Neural progenitor cell (in vitro differentiated cells): ENCODE results near the gene MATN1. TPM values are rescaled to one million over a fixed set of nuclear protein-coding genes. Genes with fewer than 3 reads are reported as not detected.
"Not testable (repeated sequence)": the region's sequence is repeated elsewhere in the genome, so short reads cannot be mapped to it uniquely, and the experiment has no call there.

Experiments
- DNase-seq: peaks from one replicate; pipeline ENCODE4 v3.0.0-alpha.2; 2016; ENCODE audit warnings: low spot score
- H2AFZ ChIP-seq: fragments of 200-600 bp; sonication (generic); replicated peaks from 2 replicates; pipeline ENCODE4 v1.6.1; 2016; ENCODE audit warnings: antibody characterized with exemption
- H3F3A ChIP-seq: fragments of 200-600 bp; sonication (generic); 2 replicates; pipeline ENCODE4 v1.6.1; 2016; ENCODE audit warnings: antibody characterized with exemption, low read depth
- H3K27ac ChIP-seq: fragments of 200-600 bp; sonication (generic); 2 replicates; pipeline ENCODE4 v1.5.1; 2016; ENCODE audit warnings: mild to moderate bottlenecking
- H3K27me3 ChIP-seq: fragments of 200-600 bp; sonication (generic); 2 replicates; pipeline ENCODE4 v1.6.1; 2016; ENCODE audit warnings: mild to moderate bottlenecking, moderate library complexity
- H3K36me3 ChIP-seq: fragments of 200-600 bp; sonication (generic); 2 replicates; pipeline ENCODE4 v1.5.1; 2016
- H3K4me1 ChIP-seq: fragments of 200-600 bp; sonication (generic); 2 replicates; pipeline ENCODE4 v1.6.1; 2016; ENCODE audit warnings: mixed run types
- H3K4me2 ChIP-seq: fragments of 200-600 bp; sonication (generic); 2 replicates; pipeline ENCODE4 v1.6.1; 2016
- H3K4me3 ChIP-seq: fragments of 200-600 bp; sonication (generic); 2 replicates; pipeline ENCODE4 v1.5.1; 2016
- H3K79me2 ChIP-seq: fragments of 200-600 bp; sonication (generic); 2 replicates; pipeline ENCODE4 v1.6.1; 2016; ENCODE audit warnings: low read depth
- H3K9ac ChIP-seq: fragments of 200-600 bp; sonication (generic); 2 replicates; pipeline ENCODE4 v1.6.1; 2016
- H3K9me3 ChIP-seq: fragments of 200-600 bp; sonication (generic); 2 replicates; pipeline ENCODE4 v1.5.1; 2016; ENCODE audit warnings: low read depth
- H4K20me1 ChIP-seq: fragments of 200-600 bp; sonication (generic); 2 replicates; pipeline ENCODE4 v1.6.1; 2016; ENCODE audit warnings: low read depth
- H3K27ac Mint-ChIP-seq: 3 replicates; pipeline ENCODE4 v1.8.0; 2021; ENCODE audit warnings: mixed read lengths
- H3K27me3 Mint-ChIP-seq: 2 replicates; pipeline ENCODE4 v1.8.0; 2022; ENCODE audit warnings: low read depth, mild to moderate bottlenecking, inconsistent platforms, moderate library complexity, mixed read lengths; ENCODE audit not compliant: insufficient read depth
- H3K36me3 Mint-ChIP-seq: 3 replicates; pipeline ENCODE4 v1.8.0; 2021; ENCODE audit warnings: mixed read lengths
- H3K4me1 Mint-ChIP-seq: 3 replicates; pipeline ENCODE4 v1.8.0; 2021; ENCODE audit warnings: mixed read lengths
- H3K4me3 Mint-ChIP-seq: 3 replicates; pipeline ENCODE4 v1.8.0; 2021; ENCODE audit warnings: mild to moderate bottlenecking, moderate library complexity, mixed read lengths
- H3K9me3 Mint-ChIP-seq: 3 replicates; pipeline ENCODE4 v1.8.0; 2020; ENCODE audit warnings: mixed read lengths
- CTCF ChIP-seq: fragments of 200-600 bp; sonication (generic); IDR thresholded peaks from 2 replicates; pipeline ENCODE4 v1.5.1; 2017; ENCODE audit warnings: antibody characterized with exemption, mild to moderate bottlenecking
- EZH2 ChIP-seq: fragments of 200-600 bp; sonication (generic); IDR thresholded peaks from 2 replicates; pipeline ENCODE4 v1.6.1; 2017; ENCODE audit warnings: antibody characterized with exemption, mild to moderate bottlenecking, moderate library complexity
- EZH2phosphoT487 ChIP-seq: fragments of 200-600 bp; sonication (generic); IDR thresholded peaks from 2 replicates; pipeline ENCODE4 v1.6.1; 2017; ENCODE audit warnings: antibody characterized with exemption
- total RNA-seq: library from RNA; depleted of rRNA; stranded (reverse); fragments of >200 nt; gene quantifications from 2 replicates; pipeline ENCODE4 v1.2.3, GENCODE V29; 2015; ENCODE audit warnings: low replicate concordance

Gene MATN1
- total RNA-seq, 1 donor from 2014 or later, result not detected

GRCh38 chr1:30688920-30689794 lies 34.2 kb downstream of the MATN1 start:
- Histone ChIP-seq H3K9me3 (no peaks in the 10 kb centered on the region), H4K20me1 (no peaks in the 10 kb centered on the region), H3K27ac (peak overlapping the region; percentile 26), H3K36me3 (no peaks in the 10 kb centered on the region), H3K79me2 (no peaks in the 10 kb centered on the region), H3F3A (peaks cover 30% of the 10 kb centered on the region), H2AFZ (no peak overlapping the region), H3K9ac (no peak overlapping the region), H3K27me3 (peaks cover 7% of the 10 kb centered on the region), H3K4me2 (peak overlapping the region; percentile 51), H3K4me1 (peaks cover 51% of the 10 kb centered on the region), H3K4me3 (no peak overlapping the region)
- peak; percentile 44 for DNase-seq
- no peak overlapping the region for H3K27ac Mint-ChIP-seq
- no peak for TF ChIP-seq CTCF
- TF ChIP-seq EZH2phosphoT487, result no peak
- TF ChIP-seq EZH2, result no peak
- H3K27me3 Mint-ChIP-seq, result peaks cover 24% of the 10 kb centered on the region
- no peak overlapping the region for H3K4me3 Mint-ChIP-seq
- peaks cover 39% of the 10 kb centered on the region for H3K4me1 Mint-ChIP-seq
- no peaks in the 10 kb centered on the region for H3K36me3 Mint-ChIP-seq
- H3K9me3 Mint-ChIP-seq, result peaks cover 2% of the 10 kb centered on the region

- H3K79me2 ChIP-seq, H3K9me3 ChIP-seq, H4K20me1 ChIP-seq, DNase-seq, H3K36me3 Mint-ChIP-seq, H3K27ac ChIP-seq, H3K4me3 ChIP-seq, H3K36me3 ChIP-seq, H3K4me3 Mint-ChIP-seq, H3K27ac Mint-ChIP-seq, H3K4me2 ChIP-seq, H2AFZ ChIP-seq, H3K9me3 Mint-ChIP-seq, H3K9ac ChIP-seq: not testable (repeated sequence)
- Mint-ChIP-seq H3K27me3 (peaks cover 28% of the 10 kb centered on the region), H3K4me1 (peaks cover 38% of the 10 kb centered on the region)
- Histone ChIP-seq H3F3A (peaks cover 30% of the 10 kb centered on the region), H3K27me3 (peaks cover 12% of the 10 kb centered on the region), H3K4me1 (peaks cover 51% of the 10 kb centered on the region)
Measured at GRCh38 chr1:30688516-30688915, 34.9 kb downstream of the MATN1 start.

GRCh38 chr1:30687886-30688285 lies 35.5 kb downstream of the MATN1 start:
- peaks cover 32% of the 10 kb centered on the region for H3K27me3 Mint-ChIP-seq
- no peaks in the 10 kb centered on the region for H3K36me3 Mint-ChIP-seq
- Histone ChIP-seq H4K20me1 (no peaks in the 10 kb centered on the region), H3K9me3 (no peaks in the 10 kb centered on the region), H3K4me3 (no peak overlapping the region), H2AFZ (no peak overlapping the region), H3F3A (peaks cover 30% of the 10 kb centered on the region), H3K4me2 (no peak overlapping the region), H3K9ac (no peak overlapping the region), H3K4me1 (peaks cover 51% of the 10 kb centered on the region), H3K27ac (no peak overlapping the region), H3K27me3 (peaks cover 12% of the 10 kb centered on the region), H3K36me3 (no peaks in the 10 kb centered on the region), H3K79me2 (no peaks in the 10 kb centered on the region)
- no peak overlapping the region for H3K27ac Mint-ChIP-seq
- TF ChIP-seq CTCF (no peak), EZH2 (no peak), EZH2phosphoT487 (no peak)
- no peak overlapping the region for H3K4me3 Mint-ChIP-seq
- H3K9me3 Mint-ChIP-seq, result peaks cover 4% of the 10 kb centered on the region
- peaks cover 38% of the 10 kb centered on the region for H3K4me1 Mint-ChIP-seq
- DNase-seq, result no peak

GRCh38 chr1:30686236-30686935 lies 37.0 kb downstream of the MATN1 start:
- H3K4me1 Mint-ChIP-seq, result peaks cover 31% of the 10 kb centered on the region
- H3K4me2 ChIP-seq, result peak overlapping the region; percentile 57
- no peak overlapping the region for H3K27ac ChIP-seq
- no peak for TF ChIP-seq EZH2
- TF ChIP-seq EZH2phosphoT487, result no peak
- TF ChIP-seq CTCF, result no peak
- H3K36me3 Mint-ChIP-seq, result no peaks in the 10 kb centered on the region
- no peak overlapping the region for H3K27ac Mint-ChIP-seq
- H3K36me3 ChIP-seq, result no peaks in the 10 kb centered on the region
- H3K9ac ChIP-seq, result no peak overlapping the region
- peaks cover 36% of the 10 kb centered on the region for H3K27me3 Mint-ChIP-seq
- H3K9me3 Mint-ChIP-seq, result peaks cover 4% of the 10 kb centered on the region
- no peak overlapping the region for H3K4me3 Mint-ChIP-seq
- no peaks in the 10 kb centered on the region for H3K79me2 ChIP-seq
- peaks cover 12% of the 10 kb centered on the region for H3K27me3 ChIP-seq
- H3K4me3 ChIP-seq, result no peak overlapping the region
- no peak overlapping the region for H2AFZ ChIP-seq
- peak; percentile 33 for DNase-seq
- peaks cover 41% of the 10 kb centered on the region for H3K4me1 ChIP-seq
- no peaks in the 10 kb centered on the region for H3K9me3 ChIP-seq
- peaks cover 30% of the 10 kb centered on the region for H3F3A ChIP-seq
- no peaks in the 10 kb centered on the region for H4K20me1 ChIP-seq
